Chondrocyte (in vitro differentiated cells): ENCODE data around the gene TIGD6. TPM values are rescaled to one million over a fixed set of nuclear protein-coding genes. Genes with fewer than 3 reads are reported as not detected.
A peak's percentile ranks its signal among the peaks of the same experiment; 100 is the strongest.

Experiments
- DNase-seq: peaks from one replicate; pipeline ENCODE4 v3.0.0; 2021; ENCODE audit warnings: mixed read lengths, low spot score
- H3K27ac Mint-ChIP-seq: one replicate; pipeline ENCODE4 v1.8.0; 2021; ENCODE audit warnings: mild to moderate bottlenecking, moderate library complexity, mixed read lengths; ENCODE audit not compliant: unreplicated experiment
- H3K27me3 Mint-ChIP-seq: 2 replicates; pipeline ENCODE4 v1.8.0; 2021; ENCODE audit warnings: low read depth, mixed read lengths
- H3K36me3 Mint-ChIP-seq: 2 replicates; pipeline ENCODE4 v1.8.0; 2021; ENCODE audit warnings: low read depth, mixed read lengths
- H3K4me1 Mint-ChIP-seq: 2 replicates; pipeline ENCODE4 v1.8.0; 2021; ENCODE audit warnings: low read depth, mild to moderate bottlenecking, mixed read lengths
- H3K4me3 Mint-ChIP-seq: one replicate; pipeline ENCODE4 v1.8.0; 2021; ENCODE audit warnings: mild to moderate bottlenecking, moderate library complexity, mixed read lengths; ENCODE audit not compliant: unreplicated experiment
- H3K9me3 Mint-ChIP-seq: 2 replicates; pipeline ENCODE4 v1.8.0; 2021; ENCODE audit warnings: low read depth, mixed read lengths
- total RNA-seq: library from RNA; stranded (reverse); gene quantifications from 3 replicates; pipeline ENCODE4 v1.2.1, GENCODE V29; 2021
- TF ChIP-seq, protein P1 (sequence below): fragments of 200-600 bp; sonication (generic); IDR thresholded peaks from 2 replicates; pipeline ENCODE4 v1.5.0; 2021; ENCODE audit warnings: antibody characterized with exemption, mild to moderate bottlenecking, moderate library complexity

Gene TIGD6
- total RNA-seq, 1 donor from 2014 or later, result 5.3 TPM

DNA sequence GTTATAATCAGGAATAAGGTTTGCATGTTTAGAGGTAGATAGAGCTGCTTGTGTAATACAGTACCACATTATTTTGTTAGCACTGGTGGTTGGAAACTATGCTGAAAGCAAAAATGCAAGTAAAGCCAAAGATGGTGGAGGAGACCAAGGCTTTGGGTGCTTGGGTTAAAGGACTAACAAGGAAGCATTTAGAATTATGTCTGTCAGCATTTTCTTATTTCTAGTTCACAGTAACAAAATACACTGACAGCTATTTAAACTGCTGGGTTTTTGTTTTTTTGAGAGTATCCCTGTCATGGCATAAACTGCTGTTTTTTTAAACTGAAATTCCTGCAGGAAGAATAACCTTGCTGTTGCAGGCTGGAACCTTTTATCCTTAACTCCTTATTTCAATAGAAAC, 6.6 kb upstream of the TIGD6 start:
- TF ChIP-seq, protein P1, sequence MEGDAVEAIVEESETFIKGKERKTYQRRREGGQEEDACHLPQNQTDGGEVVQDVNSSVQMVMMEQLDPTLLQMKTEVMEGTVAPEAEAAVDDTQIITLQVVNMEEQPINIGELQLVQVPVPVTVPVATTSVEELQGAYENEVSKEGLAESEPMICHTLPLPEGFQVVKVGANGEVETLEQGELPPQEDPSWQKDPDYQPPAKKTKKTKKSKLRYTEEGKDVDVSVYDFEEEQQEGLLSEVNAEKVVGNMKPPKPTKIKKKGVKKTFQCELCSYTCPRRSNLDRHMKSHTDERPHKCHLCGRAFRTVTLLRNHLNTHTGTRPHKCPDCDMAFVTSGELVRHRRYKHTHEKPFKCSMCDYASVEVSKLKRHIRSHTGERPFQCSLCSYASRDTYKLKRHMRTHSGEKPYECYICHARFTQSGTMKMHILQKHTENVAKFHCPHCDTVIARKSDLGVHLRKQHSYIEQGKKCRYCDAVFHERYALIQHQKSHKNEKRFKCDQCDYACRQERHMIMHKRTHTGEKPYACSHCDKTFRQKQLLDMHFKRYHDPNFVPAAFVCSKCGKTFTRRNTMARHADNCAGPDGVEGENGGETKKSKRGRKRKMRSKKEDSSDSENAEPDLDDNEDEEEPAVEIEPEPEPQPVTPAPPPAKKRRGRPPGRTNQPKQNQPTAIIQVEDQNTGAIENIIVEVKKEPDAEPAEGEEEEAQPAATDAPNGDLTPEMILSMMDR, result no peak
- H3K27me3 Mint-ChIP-seq, result no peaks in the 10 kb centered on the region
- peaks cover 19% of the 10 kb centered on the region for H3K36me3 Mint-ChIP-seq
- H3K27ac Mint-ChIP-seq, result no peak overlapping the region
- H3K4me3 Mint-ChIP-seq, result no peak overlapping the region
- H3K9me3 Mint-ChIP-seq, result no peaks in the 10 kb centered on the region
- DNase-seq, result no peak
- peaks cover 22% of the 10 kb centered on the region for H3K4me1 Mint-ChIP-seq

DNA sequence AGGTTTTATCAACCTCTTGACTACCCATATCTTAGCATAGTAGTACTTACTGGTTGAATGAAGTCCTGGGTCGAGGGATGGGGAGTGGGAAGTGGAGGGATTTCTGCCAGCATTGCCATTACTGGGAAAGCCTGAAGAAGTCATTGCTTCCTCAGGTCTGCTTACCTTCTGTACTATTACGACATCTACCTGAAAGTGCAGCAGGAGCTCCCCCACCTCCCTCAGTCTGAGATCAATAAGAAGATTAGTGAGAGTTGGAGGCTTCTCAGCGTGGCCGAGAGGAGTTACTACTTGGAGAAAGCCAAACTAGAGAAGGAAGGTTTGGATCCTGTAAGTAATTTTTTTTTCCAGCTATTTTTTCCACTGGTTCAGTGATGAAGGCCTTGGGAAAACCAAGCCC, 5.9 kb upstream of the TIGD6 start:
- no peak for DNase-seq
- Mint-ChIP-seq H3K4me1 (peaks cover 27% of the 10 kb centered on the region), H3K36me3 (peaks cover 16% of the 10 kb centered on the region), H3K27ac (no peak overlapping the region), H3K4me3 (no peak overlapping the region), H3K27me3 (no peaks in the 10 kb centered on the region), H3K9me3 (no peaks in the 10 kb centered on the region)
- TF ChIP-seq, protein P1, result no peak

DNA sequence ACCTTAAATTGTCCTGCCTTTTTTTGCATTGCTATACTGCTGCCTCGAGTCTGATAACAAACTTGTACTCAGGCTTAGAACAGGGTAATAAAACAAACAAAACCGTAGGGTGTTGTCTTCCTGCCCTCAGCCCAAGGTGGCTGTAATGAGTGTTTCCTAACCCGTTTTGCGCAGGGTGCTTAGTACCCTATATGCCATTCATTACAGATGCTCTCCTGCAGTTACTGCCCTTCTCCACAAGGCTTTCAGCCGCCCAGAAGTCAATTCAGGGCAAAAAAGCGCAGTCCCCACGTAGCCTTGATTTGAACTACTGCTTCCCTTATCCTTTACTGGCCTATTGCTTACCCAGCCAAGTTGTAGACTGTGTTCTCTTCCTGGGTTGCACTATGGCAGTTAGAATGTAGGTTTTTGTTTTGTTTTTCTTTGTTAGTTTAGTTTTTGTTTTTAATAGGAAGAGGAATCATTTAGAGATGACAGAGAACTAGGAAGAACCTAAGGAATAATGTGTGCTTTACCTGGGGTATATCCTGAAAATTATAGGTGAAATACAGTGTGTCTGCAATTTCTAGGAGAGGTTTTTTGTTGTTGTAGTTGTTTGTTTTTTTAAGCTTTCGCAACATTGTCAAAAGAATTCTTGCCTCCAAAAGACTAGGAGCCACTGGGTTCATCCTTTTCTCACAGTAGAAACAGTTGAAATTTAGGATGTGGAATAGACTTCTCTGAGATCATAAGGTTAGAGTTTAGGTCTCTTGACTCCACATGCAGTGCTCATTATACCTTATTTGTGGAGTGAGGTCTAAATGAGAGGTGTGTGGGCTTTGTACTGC, 1.4 kb upstream of the TIGD6 start:
- TF ChIP-seq, protein P1, result peak; percentile 79
- Mint-ChIP-seq H3K4me3 (peak overlapping the region; percentile 85), H3K4me1 (peaks cover 43% of the 10 kb centered on the region), H3K36me3 (peaks cover 6% of the 10 kb centered on the region), H3K27me3 (no peaks in the 10 kb centered on the region), H3K27ac (peak overlapping the region; percentile 76), H3K9me3 (no peaks in the 10 kb centered on the region)
- no peak for DNase-seq

DNA sequence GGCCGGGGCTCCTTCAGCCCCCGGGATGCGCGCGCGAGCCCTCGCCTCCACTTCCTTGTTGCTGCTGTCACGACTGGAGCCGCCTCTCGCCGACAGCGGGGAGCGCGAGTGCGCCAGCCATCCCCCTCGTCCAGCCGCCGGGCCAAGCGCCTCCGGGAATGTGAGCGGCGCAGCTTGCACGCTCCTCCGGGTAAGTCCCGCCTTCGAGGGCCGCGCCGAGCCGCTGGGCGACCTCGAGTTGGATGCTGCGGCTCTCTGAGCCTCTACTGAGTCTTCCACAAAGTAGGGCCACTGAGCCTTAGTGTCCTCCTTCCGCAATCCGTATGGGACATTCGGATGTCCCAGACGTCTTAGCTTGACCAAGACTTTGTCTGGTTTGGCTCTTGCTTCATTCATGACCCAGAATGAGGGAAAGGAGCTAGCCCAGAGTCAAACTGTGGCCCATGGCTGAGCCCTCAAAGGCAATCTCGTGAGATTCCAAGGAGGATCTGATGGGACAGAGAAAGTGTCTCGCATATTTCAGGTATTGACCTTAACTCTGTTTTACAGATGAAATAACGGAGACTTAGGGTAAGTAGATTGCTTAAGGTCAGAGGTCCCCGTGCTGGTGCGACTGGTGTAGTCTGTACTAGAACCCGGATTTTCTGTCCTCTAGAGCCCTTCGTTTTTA, 671 bp upstream of the TIGD6 start:
- Mint-ChIP-seq H3K9me3 (no peaks in the 10 kb centered on the region), H3K4me3 (peak overlapping the region; percentile 85), H3K4me1 (peaks cover 43% of the 10 kb centered on the region), H3K27ac (peak overlapping the region; percentile 85), H3K27me3 (no peaks in the 10 kb centered on the region), H3K36me3 (peaks cover 5% of the 10 kb centered on the region)
- DNase-seq, result peak; percentile 90
- TF ChIP-seq, protein P1, result no peak

DNA sequence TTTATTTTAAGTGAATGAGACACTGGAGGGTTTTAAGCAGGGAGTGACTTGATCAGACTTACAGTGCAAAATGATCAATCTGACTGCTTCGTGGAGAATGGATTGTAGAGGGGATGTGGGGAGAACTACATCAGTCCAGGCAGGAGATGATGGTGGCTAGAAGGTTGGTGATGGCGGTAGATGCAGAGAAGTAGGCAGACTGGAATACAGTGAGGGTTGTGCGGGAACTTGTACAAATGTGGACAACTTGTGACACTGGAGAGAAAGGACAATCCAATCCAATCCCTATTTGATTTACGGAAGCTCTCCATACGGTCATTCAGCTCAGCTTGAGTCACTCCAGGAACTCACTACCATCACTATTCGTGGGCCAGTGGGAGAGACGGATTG, 593 bp downstream of the TIGD6 start:
- DNase-seq, result no peak
- TF ChIP-seq, protein P1, result no peak
- H3K4me3 Mint-ChIP-seq, result peak overlapping the region; percentile 85
- H3K9me3 Mint-ChIP-seq, result no peaks in the 10 kb centered on the region
- H3K27me3 Mint-ChIP-seq, result no peaks in the 10 kb centered on the region
- H3K27ac Mint-ChIP-seq, result peak overlapping the region; percentile 95
- H3K36me3 Mint-ChIP-seq, result peaks cover 5% of the 10 kb centered on the region
- peaks cover 47% of the 10 kb centered on the region for H3K4me1 Mint-ChIP-seq
